Pancreas (tissue), 10 donors: ENCODE measurements around the gene EIF2AK2. TPM values are rescaled to one million over a fixed set of nuclear protein-coding genes. Genes with fewer than 3 reads are reported as not detected.

Experiments
- ATAC-seq, 4 donors: fragments of 200-7000 bp; cut with Tn5 transposase; one replicate each; pipeline versions ENCODE4 v1.8.0 to v1.9.1; 2020; ENCODE audit warnings: mild to moderate bottlenecking in 4 of 4, moderate library complexity in 4 of 4
- DNase-seq, 6 donors: peaks; one replicate each; pipeline ENCODE4 v3.0.0-alpha.2; 2020
- FAIRE-seq: peaks from 2 replicates; lab custom pipeline; 2012; peaks lifted over from hg19 to GRCh38; lab: Jason Lieb, UNC
- H3K27ac ChIP-seq, 4 donors: fragments of 200-600 bp; sonication (generic); 1 replicate in 3 of 4; 2 replicates in 1 of 4; pipeline versions ENCODE4 v1.5.0 to v1.8.0; 2020
- H3K27me3 ChIP-seq, 4 donors: fragments of 200-600 bp; one replicate each; pipeline ENCODE4 v1.8.0; 2021
- H3K36me3 ChIP-seq, 3 donors: fragments of 200-600 bp; sonication (generic) in 1 of 3; one replicate each; pipeline versions ENCODE4 v1.5.0 to v1.8.0; 2020 to 2021
- H3K4me1 ChIP-seq, 3 donors: fragments of 200-600 bp; one replicate each; pipeline ENCODE4 v1.8.0; 2021
- H3K4me3 ChIP-seq, 4 donors: fragments of 200-600 bp; sonication (generic) in 2 of 4; one replicate each; pipeline versions ENCODE4 v1.5.0 to v1.8.0; 2020 to 2021
- H3K9me3 ChIP-seq, 4 donors: fragments of 200-600 bp; one replicate each; pipeline ENCODE4 v1.8.0; 2021
- WGBS, 2 donors: extraction: QIAGEN DNeasy Blood & Tissue Kit; methylation state at CpG; one replicate each; pipeline ENCODE4 v1.1.7; 2013; 5-methylcytosine and 5-hydroxymethylcytosine counted together
- intact Hi-C, 3 donors: fragments of 100-400 bp; cut with DNase I; formaldehyde crosslinking; loops; one replicate each; pipeline versions ENCODE4 v1.11.1 to v1.14.2; 2022
- polyA plus RNA-seq, 2 donors: library from polyadenylated mRNA; stranded (reverse); fragments of 200-250 nt; gene quantifications; one replicate each; pipeline ENCODE4 v1.2.3, GENCODE V29; 2013
- total RNA-seq, 6 donors: library from RNA; stranded (reverse); fragmentation: NEBNext Ultra II Directional in 4 of 6; extraction: Animal tissue kit (Norgen Biotek cat#: 25700) in 4 of 6; gene quantifications; one replicate each; pipeline versions ENCODE4 v1.2.1 to v1.2.4, GENCODE V29; 2021 to 2023
- TF ChIP-seq, protein P1 (sequence below), 4 donors: fragments of 200-600 bp; sonication (generic) in 3 of 4; IDR thresholded peaks; one replicate each; pipeline versions ENCODE4 v1.5.0 to v1.8.0; 2021; ENCODE audit warnings: antibody characterized with exemption in 4 of 4
- donor health status: healthy with polysubstance abuse.
- donor health status: DM: no; HTN: no; CAD: no; lungs with moderate emphysema.
- donor health status: DM: no; HTN: no; CAD: no.
- donor health status: control.
- donor health status: control.
- donor health status: Bipolar disorder and iron deficiency.
- donor health status: DM: yes; HTN: yes; CAD: no.
- donor health status: DM: no; HTN: no; CAD: no.
- donor health status: DM: no; HTN: no; CAD: no.
- donor health status: DM: yes; HTN: yes; CAD: no.

Gene EIF2AK2
- total and polyA plus RNA-seq, 8 donors: 2.6 to 22.6 (median 14.4) TPM

DNA sequence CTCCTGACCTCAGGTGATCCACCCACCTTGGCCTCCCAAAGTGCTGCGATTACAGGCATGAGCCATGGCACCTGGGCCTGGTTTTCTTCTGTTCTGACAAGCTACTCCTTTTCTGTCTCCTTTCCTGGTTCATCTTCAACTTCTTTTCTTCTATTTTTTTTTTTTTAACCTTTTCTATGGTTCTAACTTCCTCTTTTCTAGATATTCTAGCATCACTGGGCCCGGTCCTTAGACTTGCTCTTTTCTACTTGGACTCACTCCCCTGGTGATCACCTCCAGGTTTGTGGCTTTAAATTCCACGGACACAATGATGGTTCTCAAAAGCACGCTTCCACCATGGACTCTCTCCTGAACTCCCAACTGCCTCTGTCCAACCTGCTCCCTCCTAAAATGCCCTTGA, 2.0 kb downstream of the EIF2AK2 start:
- TF ChIP-seq, protein P1, sequence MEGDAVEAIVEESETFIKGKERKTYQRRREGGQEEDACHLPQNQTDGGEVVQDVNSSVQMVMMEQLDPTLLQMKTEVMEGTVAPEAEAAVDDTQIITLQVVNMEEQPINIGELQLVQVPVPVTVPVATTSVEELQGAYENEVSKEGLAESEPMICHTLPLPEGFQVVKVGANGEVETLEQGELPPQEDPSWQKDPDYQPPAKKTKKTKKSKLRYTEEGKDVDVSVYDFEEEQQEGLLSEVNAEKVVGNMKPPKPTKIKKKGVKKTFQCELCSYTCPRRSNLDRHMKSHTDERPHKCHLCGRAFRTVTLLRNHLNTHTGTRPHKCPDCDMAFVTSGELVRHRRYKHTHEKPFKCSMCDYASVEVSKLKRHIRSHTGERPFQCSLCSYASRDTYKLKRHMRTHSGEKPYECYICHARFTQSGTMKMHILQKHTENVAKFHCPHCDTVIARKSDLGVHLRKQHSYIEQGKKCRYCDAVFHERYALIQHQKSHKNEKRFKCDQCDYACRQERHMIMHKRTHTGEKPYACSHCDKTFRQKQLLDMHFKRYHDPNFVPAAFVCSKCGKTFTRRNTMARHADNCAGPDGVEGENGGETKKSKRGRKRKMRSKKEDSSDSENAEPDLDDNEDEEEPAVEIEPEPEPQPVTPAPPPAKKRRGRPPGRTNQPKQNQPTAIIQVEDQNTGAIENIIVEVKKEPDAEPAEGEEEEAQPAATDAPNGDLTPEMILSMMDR (IDR thresholded peaks at IDR 0.05): no peak
- no peak for FAIRE-seq
- no peak for DNase-seq
- no peaks in the 10 kb centered on the region for H3K27me3 ChIP-seq
- no peak overlapping the region for H3K4me3 ChIP-seq
- H3K36me3 ChIP-seq: no peaks in the 10 kb centered on the region
- no peaks in the 10 kb centered on the region for H3K9me3 ChIP-seq
- ATAC-seq: no peak
- intact Hi-C loops: no loop called here
- no peak overlapping the region for H3K27ac ChIP-seq
- WGBS, 2 donors: 93 to 94% methylated on average over 4 of the region's 4 CpGs
- H3K4me1 ChIP-seq: peaks cover 0 to 18% (median 15%) of the 10 kb centered on the region in 3 donors

DNA sequence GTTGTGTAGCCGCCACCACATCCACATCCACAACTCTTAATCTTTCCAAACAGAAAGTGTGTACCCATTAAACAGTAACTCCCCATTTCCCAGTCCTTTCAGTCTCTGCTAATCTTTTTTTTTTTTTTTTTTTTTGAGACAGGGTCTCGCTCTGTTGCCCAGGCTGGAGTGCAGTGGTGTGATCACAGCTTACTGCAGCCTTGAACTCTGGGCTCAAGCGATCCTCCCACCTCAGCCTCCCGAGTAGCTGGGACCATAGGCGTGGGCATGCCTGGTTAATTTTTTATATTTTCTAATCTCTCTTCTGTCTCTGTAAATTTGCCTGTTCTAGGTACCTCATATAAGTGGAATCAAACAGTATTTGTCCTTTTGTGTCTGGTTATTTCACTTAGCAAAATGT, 3.6 kb downstream of the EIF2AK2 start:
- Histone ChIP-seq H3K9me3 (no peaks in the 10 kb centered on the region), H3K4me3 (no peak overlapping the region), H3K36me3 (no peaks in the 10 kb centered on the region), H3K27ac (no peak overlapping the region), H3K4me1 (peaks cover 0 to 22% (median 18%) of the 10 kb centered on the region in 3 donors), H3K27me3 (no peaks in the 10 kb centered on the region)
- 87 to 96% methylated on average over 5 of the region's 5 CpGs for WGBS, 2 donors
- TF ChIP-seq, protein P1 (IDR thresholded peaks at IDR 0.05): no peak
- FAIRE-seq (no peak), ATAC-seq (no peak), DNase-seq (no peak)
- intact Hi-C loops: no loop called here

DNA sequence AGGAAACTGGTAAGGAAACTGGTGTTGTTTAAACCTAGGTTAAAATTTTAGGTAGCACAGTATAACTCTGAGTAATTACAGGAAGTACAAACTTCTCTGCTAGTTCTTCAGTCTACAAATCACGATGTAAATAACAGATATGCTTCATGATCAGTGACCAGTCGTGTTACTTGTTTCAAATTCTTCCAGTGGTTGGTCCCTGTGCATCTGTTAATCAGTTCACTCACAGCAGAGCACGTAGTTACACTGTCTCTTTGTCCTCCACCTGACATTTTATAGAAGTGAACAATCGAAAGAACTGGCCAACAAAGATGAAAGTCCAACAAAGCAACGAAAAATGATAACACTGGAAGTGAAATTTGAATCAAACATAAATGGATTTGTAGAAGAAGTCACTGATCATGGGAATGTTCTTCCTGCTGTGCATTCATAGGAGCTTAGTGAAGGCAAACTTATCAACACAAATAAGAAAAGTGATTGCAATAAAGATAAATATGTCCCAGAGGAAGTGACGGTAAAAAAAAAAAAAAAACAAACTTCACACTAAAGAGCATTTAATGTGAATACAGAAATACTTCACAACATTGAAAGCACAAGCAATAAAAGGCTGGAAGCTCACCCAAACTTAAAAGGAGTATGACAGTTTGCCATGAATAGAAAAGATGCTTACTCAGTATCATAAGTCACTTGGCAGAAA, 7.0 kb downstream of the EIF2AK2 start:
- Histone ChIP-seq H3K9me3 (no peaks in the 10 kb centered on the region), H3K4me3 (no peak overlapping the region), H3K4me1 (peaks cover 0 to 14% (median 9%) of the 10 kb centered on the region in 3 donors), H3K36me3 (peaks cover 0 to 24% (median 5%) of the 10 kb centered on the region in 3 donors), H3K27me3 (no peaks in the 10 kb centered on the region), H3K27ac (no peak overlapping the region)
- DNase-seq (no peak), ATAC-seq (peak in 3 of 4 donors; percentile 12 to 61 (median 58)), FAIRE-seq (no peak)
- TF ChIP-seq, protein P1 (IDR thresholded peaks at IDR 0.05): no peak
- WGBS, 2 donors: 6 to 8% methylated on average over 6 of the region's 6 CpGs
- intact Hi-C loops: no loop called here

DNA sequence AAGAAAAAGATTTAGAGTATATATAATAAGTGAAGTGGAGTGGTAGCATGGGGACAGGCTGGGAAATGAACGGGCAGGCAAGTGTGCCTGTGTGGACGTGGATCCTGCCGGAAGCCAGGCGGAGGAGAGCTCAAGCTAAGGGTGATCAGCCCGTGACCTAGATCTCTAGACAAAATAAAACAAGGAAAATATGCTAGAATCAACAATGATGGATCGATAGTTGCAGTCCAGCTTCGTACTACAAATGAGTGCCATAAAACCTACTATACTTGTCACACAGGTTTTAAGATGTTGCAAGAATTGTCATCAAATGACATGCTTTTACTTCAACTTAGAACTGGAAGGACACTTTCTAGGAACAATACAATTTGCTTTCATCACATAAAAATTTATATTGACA, 8.5 kb downstream of the EIF2AK2 start:
- DNase-seq: peak in 1 of 6 donors; percentile 21
- FAIRE-seq: no peak
- H3K9me3 ChIP-seq: no peaks in the 10 kb centered on the region
- no peaks in the 10 kb centered on the region for H3K27me3 ChIP-seq
- H3K27ac ChIP-seq: peak overlapping the region in 1 of 4 donors; percentile 28
- H3K4me1 ChIP-seq: peaks cover 0 to 14% (median 9%) of the 10 kb centered on the region in 3 donors
- intact Hi-C loops: no loop called here
- ATAC-seq: peak; percentile 45 to 73 (median 52)
- peaks cover 0 to 33% (median 5%) of the 10 kb centered on the region in 3 donors for H3K36me3 ChIP-seq
- TF ChIP-seq, protein P1 (IDR thresholded peaks at IDR 0.05): no peak
- H3K4me3 ChIP-seq: no peak overlapping the region
- WGBS, 2 donors: 50 to 60% methylated on average over 7 of the region's 7 CpGs

DNA sequence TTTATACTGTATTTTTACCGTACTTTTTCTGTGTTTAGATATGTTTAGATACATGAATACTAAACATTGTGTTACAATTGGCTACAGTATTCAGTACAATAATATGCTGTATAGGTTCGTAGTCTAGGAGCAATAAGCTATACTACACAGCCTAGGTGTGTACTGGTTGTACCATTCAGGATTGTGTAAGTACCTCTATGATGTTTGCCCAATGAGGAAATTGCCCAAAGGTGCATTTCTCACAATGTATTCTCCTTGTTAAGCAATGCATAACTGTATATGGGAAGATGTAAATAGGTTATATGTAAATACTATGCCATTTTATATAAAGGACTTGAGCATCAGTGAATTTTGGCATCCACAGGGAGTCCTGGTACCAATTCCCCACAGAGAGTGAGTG, 10.7 kb downstream of the EIF2AK2 start:
- no peak for FAIRE-seq
- Histone ChIP-seq H3K27me3 (no peaks in the 10 kb centered on the region), H3K4me1 (peaks cover 0 to 14% (median 9%) of the 10 kb centered on the region in 3 donors), H3K36me3 (peaks cover 0 to 33% (median 5%) of the 10 kb centered on the region in 3 donors), H3K9me3 (no peaks in the 10 kb centered on the region), H3K4me3 (no peak overlapping the region), H3K27ac (no peak overlapping the region)
- TF ChIP-seq, protein P1 (IDR thresholded peaks at IDR 0.05): no peak
- ATAC-seq: no peak
- intact Hi-C loops: no loop called here
- WGBS, 2 donors: 99 to 100% methylated on average over 2 of the region's 2 CpGs
- DNase-seq: no peak
